Dermis microvascular lymphatic vessel endothelial cell (primary cell): ENCODE data around the gene PIK3R1. TPM values are rescaled to one million over a fixed set of nuclear protein-coding genes. Genes with fewer than 3 reads are reported as not detected.

Experiments
- DNase-seq, 2 donors: peaks; one replicate each; pipeline versions ENCODE4 v3.0.0 to v3.0.0-alpha.2; 2010; ENCODE audit warnings: low read depth in 2 of 2
- total RNA-seq: library from RNA; depleted of rRNA; stranded (reverse); fragments of >200 nt; gene quantifications from 2 replicates; pipeline ENCODE4 v1.2.1, GENCODE V29; 2014

The PIK3R1 gene
- 26.1 and 41.7 TPM in 2 replicates for total RNA-seq

GRCh38 chr5:68215208-68215897 lies at the start of gene PIK3R1:
Gene PIK3R1 (plus strand): TSS chr5:68215756. CDS start chr5:68226676, 10,920 bp downstream.
- DNase-seq: peak; percentile 86 to 96

- no peak for DNase-seq
Observed at GRCh38 chr5:68167195-68167651, 48.3 kb upstream of the PIK3R1 start.

DNA sequence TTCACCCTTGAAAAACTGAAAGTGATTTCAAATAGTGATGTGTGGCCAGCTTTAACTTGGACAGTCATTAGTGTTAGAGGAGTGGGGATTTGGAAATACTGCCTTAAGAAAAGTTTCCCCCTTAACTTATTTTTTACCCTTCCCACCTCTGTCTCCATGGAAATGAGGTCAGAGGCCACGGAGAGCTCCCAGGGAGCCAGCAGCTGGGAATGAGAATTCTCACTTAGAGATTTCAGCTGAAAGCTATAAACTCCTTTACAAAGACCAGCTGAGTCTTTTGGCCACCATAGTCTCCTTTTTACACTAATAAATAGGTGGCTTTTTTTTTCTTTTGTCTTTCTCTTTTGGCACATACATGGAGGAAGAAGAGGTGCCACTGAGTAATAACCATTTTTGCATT lies 45.7 kb upstream of the PIK3R1 start:
- DNase-seq: no peak

DNA sequence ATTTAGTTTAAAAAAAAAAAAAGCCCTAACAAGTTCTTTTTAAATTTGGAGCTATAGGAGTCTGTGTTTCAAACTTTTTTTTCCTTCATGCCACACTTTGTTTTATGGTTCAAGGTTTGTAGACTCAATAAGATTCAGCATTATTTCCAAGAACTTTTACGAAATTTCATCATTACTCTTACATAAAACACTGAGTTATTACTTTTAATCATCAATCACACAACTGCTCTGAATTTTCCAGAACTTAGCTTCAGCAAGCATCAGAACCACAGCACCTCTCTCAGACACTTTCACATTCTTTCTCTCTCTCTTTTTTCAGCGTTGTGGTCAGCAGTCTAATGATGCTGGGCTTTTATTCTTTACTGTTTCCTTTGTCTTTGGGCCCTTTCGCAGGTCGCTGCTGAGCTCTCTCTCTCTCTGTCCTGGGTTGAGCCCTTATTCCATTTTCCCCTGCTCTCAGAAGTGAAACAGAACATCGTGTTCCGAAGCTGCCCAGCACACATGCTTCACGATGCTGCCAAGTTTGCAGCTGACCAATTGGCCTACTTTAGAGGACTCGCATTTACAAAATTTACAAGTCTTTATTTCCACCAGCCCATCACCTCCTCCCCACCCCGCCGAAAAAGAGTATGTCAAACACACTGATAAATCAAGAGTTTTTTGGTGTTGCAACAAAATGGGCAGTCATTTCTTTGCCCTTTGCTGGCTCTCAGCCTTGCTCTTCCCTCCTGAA lies 44.6 kb upstream of the PIK3R1 start:
- DNase-seq: no peak

DNA sequence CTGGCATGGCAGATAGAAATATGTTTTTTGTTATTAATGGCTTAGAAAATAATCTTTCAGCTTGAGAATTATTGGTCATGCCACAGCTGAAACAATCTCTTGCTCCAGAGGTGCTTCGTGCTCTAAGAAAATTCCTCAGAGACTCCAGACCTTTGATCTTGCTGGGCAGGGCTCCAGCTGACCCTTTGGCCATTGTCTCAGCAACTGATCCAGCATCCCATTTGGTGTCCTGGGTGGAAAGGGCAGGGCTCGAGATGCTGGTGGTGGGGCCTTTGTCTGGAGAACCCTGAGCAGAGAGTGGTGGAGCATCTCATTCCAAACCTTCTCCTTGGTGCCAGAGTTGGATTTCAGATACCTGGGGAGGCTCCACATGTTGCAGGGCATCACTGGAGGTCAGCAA lies 43.2 kb upstream of the PIK3R1 start:
- no peak for DNase-seq

DNA sequence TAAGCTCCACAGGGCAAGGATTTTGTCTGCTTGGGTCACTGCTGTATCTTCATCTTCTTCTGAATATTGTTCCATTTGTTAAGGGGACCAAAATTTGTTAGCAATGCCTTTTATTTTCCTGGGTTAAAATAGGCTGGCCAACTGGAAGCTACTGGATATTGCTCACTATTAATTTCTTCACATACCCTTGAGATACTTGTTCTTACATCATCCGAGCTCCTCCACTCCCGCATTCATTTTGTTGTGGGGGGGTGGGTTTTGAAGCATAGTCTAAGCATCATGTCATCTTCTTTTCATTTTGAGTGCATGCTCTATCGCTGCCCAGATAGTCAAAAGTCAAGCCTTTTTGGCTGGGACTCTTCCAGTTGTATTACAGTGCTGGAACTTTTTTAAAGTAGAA lies 42.5 kb upstream of the PIK3R1 start:
- DNase-seq: no peak

DNA sequence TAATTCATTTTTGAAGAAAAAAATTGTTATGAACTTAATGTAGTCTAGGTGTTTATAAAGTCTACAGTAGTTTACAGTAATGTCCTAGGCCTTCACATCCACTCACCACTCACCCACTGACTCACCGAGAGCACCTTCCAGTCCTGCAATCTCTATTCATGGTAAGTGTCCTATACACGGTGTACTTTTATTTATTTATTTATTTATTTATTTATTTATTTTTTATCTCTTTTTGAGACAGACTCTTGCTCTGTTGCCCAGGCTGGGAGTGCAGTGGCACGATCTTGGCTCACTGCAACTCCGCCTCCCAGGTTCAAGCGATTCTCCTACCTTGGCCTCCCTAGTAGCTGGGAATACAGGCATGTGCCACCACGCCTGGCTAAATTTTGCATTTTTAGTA lies 39.3 kb upstream of the PIK3R1 start:
- DNase-seq: no peak

GRCh38 chr5:68176802-68177479 lies 38.6 kb upstream of the PIK3R1 start:
- no peak for DNase-seq

DNA sequence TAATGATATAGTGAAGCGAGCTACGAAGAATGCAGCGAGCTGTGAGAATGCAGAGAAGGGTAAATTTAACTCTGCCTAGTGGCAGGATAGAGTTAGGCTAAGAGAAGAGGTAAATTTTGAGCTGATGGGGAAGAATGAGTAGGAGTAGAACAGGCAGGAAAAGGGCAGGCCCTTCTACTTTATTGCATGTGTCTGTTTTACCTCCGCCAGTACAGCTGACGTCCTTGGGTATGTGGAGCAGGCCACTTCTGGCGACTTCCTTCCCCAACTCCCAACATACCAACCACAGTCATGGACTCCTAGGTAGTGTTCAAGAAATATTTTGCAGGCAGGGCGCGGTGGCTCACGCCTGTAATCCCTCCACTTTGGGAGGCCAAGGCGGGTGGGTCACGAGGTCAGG lies 37.9 kb upstream of the PIK3R1 start:
- DNase-seq: no peak

DNA sequence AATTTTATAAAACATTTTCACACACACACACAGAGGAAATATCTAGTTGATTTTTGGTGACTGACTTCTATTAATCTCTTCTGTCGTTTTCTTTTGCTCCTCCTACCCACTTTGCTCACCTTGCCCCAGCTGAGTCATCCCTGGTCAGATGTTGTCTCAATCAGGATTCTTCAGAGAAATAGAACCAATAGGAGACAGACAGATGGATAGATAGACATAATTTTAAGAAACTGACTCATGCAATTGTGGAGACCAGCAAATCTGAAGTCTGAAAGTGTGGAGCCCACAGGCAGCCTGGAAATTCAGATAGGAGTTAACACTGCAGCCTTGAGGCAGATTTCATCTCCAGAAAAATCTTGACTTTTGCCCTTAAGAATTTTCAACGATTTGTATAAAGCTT lies 37.0 kb upstream of the PIK3R1 start:
- DNase-seq: no peak

GRCh38 chr5:68180121-68181038 lies 35.2 kb upstream of the PIK3R1 start:
- DNase-seq: no peak

DNA sequence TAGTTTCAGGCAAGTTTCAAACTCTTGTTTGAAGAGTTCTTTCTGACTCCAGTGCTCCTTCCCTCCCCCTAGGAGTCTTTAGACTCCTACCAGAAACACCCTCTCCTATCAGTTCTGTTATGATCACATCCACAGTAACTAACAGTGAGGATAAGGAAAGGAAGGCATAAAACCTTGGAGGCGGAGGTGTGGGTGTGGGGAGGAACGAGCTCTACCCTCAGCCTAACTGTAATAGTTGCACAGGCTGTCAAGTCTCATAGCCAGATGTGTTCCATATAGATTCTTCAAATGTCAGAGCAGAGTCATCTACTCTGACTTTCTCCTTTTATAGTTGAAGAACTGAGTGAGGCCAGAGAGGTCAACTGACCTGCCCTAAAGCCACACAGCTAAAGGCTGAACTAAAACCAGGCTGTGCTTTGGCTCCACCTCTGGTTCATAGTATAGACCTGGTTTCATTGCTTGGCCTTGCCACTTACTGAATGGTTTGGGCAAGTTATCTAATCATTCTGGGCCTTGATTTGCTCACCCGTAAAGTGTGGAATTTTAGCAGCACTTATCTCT lies 34.4 kb upstream of the PIK3R1 start:
- DNase-seq: no peak

DNA sequence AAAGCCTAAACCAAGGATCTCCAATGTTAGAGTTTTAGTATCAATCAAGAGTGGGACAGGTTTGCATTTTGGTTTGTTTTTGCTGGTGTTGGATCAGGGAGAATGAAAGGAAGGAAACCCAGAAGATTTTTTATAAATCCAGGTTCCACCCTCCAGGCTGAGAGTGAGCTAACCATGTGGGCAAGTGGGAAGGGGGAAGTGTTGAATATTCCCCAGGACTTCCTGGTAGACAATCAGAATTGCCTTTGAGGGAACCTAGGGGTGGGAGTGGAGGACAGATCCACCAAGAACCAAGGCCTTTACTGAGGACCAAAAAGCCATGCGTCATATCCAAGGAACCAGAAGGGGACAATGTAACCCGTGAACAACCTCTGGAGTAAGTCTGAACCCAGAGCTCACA lies 33.5 kb upstream of the PIK3R1 start:
- DNase-seq: no peak

GRCh38 chr5:68182534-68182933 lies 33.0 kb upstream of the PIK3R1 start:
- no peak for DNase-seq

DNA sequence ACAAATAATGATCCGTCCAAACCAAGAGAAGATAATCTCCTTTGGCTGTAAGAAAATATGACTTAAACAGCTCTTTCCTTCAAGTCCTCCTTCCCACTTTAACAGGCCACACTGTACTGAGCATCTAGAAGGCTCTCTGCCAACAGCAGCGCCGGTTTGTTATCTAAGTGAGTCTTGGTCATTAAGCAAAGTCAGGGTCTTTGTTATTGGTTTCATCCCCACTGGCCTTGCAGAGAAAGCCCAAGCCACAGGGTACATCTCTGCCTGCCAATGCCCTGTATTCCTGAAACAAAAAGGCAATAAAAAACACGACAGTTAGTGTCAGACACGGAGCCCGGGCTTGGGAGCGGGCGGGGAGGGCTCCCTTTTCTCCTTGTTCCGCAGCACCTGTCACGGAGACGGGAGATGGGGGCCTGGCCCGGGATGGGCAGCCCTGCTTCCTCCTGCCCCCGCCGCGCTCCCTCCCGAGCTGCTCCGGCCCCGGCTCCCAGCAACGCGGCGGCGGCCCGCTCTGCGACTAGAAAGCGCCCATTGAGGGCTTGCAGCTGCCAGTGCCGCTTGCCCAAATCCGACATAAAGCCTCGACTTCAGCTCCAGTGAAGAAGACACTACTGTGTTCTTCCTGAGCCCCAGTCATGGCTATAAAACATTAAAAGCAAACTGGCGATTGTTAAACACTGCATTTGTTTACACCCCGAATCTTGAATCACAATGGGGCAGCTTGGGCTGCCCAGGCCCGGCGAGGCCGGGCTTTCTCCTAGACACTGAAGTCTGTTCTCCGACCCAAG lies 28.1 kb upstream of the PIK3R1 start:
- DNase-seq: no peak

- DNase-seq: no peak
Observed at GRCh38 chr5:68189171-68189570, 26.4 kb upstream of the PIK3R1 start.

DNA sequence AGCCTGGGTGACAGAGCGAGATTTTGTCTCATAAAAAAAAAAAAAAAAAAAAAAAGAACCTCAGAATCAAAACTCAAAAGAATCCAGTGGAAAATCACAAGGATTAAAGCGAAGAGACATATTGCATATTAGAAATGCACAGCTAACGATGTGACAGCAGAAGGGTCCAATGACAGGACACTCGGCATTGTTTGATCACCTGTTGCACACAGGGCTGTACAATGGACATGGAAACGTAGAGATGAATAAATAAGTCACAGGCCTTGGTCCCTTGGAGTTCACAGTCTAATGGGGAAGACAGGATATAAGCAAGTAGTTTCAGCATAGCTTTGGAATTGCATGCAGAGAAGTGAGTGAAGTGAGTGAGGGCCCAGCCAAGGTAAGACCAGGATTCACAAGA lies 25.9 kb upstream of the PIK3R1 start:
- DNase-seq: no peak

DNA sequence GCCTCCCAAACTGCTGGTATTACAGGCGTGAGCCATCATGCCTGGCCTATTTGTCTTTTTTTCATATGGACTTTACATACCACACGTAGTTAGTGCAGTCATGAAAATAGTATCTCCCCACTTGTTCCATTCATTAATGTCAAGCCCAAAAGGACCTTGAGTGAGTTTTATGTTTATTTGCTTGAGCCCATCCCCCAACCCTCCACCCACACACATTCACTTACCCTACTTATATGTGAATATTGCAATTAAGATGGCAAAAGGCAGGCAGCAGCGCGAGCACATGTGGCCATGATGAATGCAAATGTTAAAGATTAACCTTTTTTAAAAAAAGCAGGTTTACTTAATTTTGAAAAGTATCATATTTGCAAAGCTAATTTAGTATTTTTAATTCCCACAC lies 24.9 kb upstream of the PIK3R1 start:
- DNase-seq: no peak

DNA sequence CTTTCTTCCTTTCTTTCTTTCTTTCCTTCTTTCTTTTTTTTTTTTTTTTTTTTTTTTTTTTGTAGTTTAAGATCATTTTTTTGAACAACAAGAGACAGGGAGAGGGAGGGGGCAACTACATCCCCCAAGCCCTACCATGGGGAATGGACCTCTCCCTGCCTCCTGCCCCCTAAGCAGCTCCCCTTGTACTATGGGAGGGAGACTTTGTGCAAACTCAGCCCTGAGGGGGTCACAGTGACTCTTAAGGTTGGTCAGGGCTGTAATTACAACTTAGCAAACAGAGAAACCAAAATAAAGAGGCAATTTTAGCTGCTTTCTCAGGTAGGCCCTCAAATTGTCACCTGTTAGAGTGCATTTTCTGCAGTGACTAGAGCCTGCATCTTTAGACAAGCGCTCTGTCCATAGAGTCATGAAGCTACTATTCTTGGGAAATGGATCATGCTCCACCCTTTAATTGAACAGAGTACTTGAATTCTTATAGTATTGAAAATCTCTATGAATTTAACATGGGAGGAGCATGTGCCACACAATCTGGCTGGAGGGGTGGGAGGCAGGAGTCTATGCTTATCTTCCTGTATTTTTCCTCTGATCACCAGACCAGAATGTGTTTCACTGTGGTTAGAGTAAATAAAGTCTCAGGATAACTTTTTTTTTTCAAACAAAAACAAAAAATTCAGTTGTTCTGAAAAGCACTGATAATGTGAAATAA lies 24.3 kb upstream of the PIK3R1 start:
- no peak for DNase-seq

GRCh38 chr5:68192679-68193060 lies 22.9 kb upstream of the PIK3R1 start:
- no peak for DNase-seq
